ENCODE measurements around the gene AMFR.
A peak's percentile ranks its signal among the peaks of the same experiment; 100 is the strongest.
"Not testable (repeated sequence)": the region's sequence is repeated elsewhere in the genome, so short reads cannot be mapped to it uniquely, and the experiment has no call there.

AMFR gene

GRCh38 chr16:56409195-56409594 lies 16.1 kb downstream of the AMFR start:
- H3K4me3 ChIP-seq (ENCODE audit: low read depth, low read length): no peak overlapping the region
- TF ChIP-seq CTCF (IDR thresholded peaks at IDR 0.05; ENCODE audit: borderline replicate concordance, insufficient read depth, low read depth, low read length): no peak

GRCh38 chr16:56408379-56409098 lies 16.8 kb downstream of the AMFR start:
- H3K4me3 ChIP-seq (ENCODE audit: low read depth, low read length): no peak overlapping the region
- TF ChIP-seq CTCF (IDR thresholded peaks at IDR 0.05; ENCODE audit: borderline replicate concordance, insufficient read depth, low read depth, low read length): no peak

- no peak overlapping the region for H3K4me3 ChIP-seq (ENCODE audit: low read depth, low read length)
These were observed 19.2 kb downstream of the AMFR start for GRCh38 chr16:56405977-56406672.

DNA sequence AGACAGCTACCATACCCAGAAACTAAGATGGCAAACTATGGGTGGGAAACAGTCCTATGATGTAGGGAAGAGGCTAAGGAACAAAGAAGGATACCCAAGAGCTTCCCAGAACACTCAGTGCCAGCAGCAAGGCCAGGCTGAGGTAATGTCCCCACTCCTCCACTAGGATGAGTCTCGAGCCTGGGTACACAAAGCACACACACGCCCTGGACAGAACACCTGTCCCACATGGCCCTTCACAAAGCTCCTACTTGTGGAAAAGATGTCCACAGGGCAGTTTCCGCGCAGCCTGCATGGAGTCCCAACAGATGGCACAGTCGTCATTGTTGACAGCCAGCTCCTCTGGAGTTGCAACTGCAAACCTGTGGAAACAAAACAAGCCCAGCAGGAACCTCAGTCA lies 23.9 kb downstream of the AMFR start:
- H3K4me3 ChIP-seq (ENCODE audit: low read depth, low read length): no peak overlapping the region
- TF ChIP-seq CTCF (IDR thresholded peaks at IDR 0.05; ENCODE audit: borderline replicate concordance, insufficient read depth, low read depth, low read length): peak; percentile 48; the same call in 1 of the 2 replicates

More at GRCh38 chr16:56405977-56406672, 19.2 kb downstream of the AMFR start:
- TF ChIP-seq CTCF (IDR thresholded peaks at IDR 0.05; ENCODE audit: borderline replicate concordance, insufficient read depth, low read depth, low read length): no peak

DNA sequence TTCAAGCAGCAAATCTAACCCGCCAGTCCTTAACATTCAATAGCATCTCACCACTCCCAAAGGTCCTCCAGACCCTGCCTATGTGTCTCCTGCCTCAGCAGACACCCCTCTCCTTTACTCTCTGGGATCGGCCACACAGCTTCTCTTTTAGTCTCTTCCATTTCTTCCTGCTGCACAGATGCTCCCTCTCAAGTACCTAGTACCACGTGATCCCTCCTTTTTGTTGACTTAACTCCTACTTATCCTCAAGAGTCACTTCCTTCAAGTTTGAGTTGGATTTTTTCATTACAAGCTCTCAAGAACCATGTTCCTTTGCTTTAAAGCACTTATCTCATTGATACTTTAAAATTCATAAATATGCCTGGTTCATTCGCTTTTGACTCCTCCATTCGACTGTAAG lies 24.9 kb downstream of the AMFR start:
- H3K4me3 ChIP-seq (ENCODE audit: low read depth, low read length): no peak overlapping the region
- TF ChIP-seq CTCF (IDR thresholded peaks at IDR 0.05; ENCODE audit: borderline replicate concordance, insufficient read depth, low read depth, low read length): no peak

GRCh38 chr16:56399486-56399885 lies 25.9 kb downstream of the AMFR start:
- H3K4me3 ChIP-seq (ENCODE audit: low read depth, low read length): no peak overlapping the region
- TF ChIP-seq CTCF (IDR thresholded peaks at IDR 0.05; ENCODE audit: borderline replicate concordance, insufficient read depth, low read depth, low read length): no peak

GRCh38 chr16:56399047-56399446 lies 26.3 kb downstream of the AMFR start:
- no peak overlapping the region for H3K4me3 ChIP-seq (ENCODE audit: low read depth, low read length)
- TF ChIP-seq CTCF (IDR thresholded peaks at IDR 0.05; ENCODE audit: borderline replicate concordance, insufficient read depth, low read depth, low read length): no peak

- H3K4me3 ChIP-seq (ENCODE audit: low read depth, low read length): not testable (repeated sequence)
These were observed 28.6 kb downstream of the AMFR start for GRCh38 chr16:56396724-56397123.

All from GM12875 (cell line).